Heart left ventricle (tissue), 16 donors: ENCODE measurements around the gene DIAPH2. TPM values are rescaled to one million over a fixed set of nuclear protein-coding genes. Genes with fewer than 3 reads are reported as not detected.

Experiments
- ATAC-seq, 4 donors: fragments of 200-7000 bp; cut with Tn5 transposase; one replicate each; pipeline ENCODE4 v1.9.1; 2020 to 2022; ENCODE audit warnings: moderate library complexity in 4 of 4, mild to moderate bottlenecking in 3 of 4, moderate number of reproducible peaks in 1 of 4
- DNase-seq, 5 donors: peaks; one replicate each; pipeline ENCODE4 v3.0.0-alpha.2; 2020
- H3K27ac ChIP-seq, 12 donors: fragments of 200-600 bp; sonication (generic) in 4 of 12; one replicate each; pipeline versions ENCODE4 v1.5.0 to v1.8.0; 2016 to 2022; ENCODE audit warnings: mild to moderate bottlenecking in 2 of 12
- H3K27me3 ChIP-seq, 9 donors: fragments of 200-600 bp; sonication (generic) in 2 of 9; one replicate each; pipeline versions ENCODE4 v1.5.1 to v1.8.0; 2016 to 2022; ENCODE audit warnings: mild to moderate bottlenecking in 3 of 9
- H3K36me3 ChIP-seq, 9 donors: fragments of 200-600 bp; sonication (generic) in 2 of 9; one replicate each; pipeline versions ENCODE4 v1.5.0 to v1.8.0; 2018 to 2022; ENCODE audit warnings: mild to moderate bottlenecking in 2 of 9
- H3K4me1 ChIP-seq, 12 donors: fragments of 200-600 bp; sonication (generic) in 4 of 12; one replicate each; pipeline versions ENCODE4 v1.5.0 to v1.8.0; 2016 to 2022; ENCODE audit warnings: mild to moderate bottlenecking in 3 of 12
- H3K4me3 ChIP-seq, 12 donors: fragments of 200-600 bp; sonication (generic) in 4 of 12; one replicate each; pipeline versions ENCODE4 v1.5.0 to v1.8.0; 2017 to 2022; ENCODE audit warnings: mild to moderate bottlenecking in 9 of 12, moderate library complexity in 4 of 12
- H3K9me3 ChIP-seq, 12 donors: fragments of 200-600 bp; sonication (generic) in 4 of 12; one replicate each; pipeline versions ENCODE4 v1.5.0 to v1.8.0; 2016 to 2022; ENCODE audit warnings: mild to moderate bottlenecking in 1 of 12
- POLR2A ChIP-seq, 2 donors: fragments of 450-650 bp; IDR thresholded peaks; one replicate each; pipeline ENCODE4 v1.6.1; 2017; ENCODE audit warnings: antibody characterized with exemption in 2 of 2, mild to moderate bottlenecking in 2 of 2, moderate library complexity in 2 of 2
- whole genome bisulfite sequencing, 4 donors: extraction: QIAGEN DNeasy Blood & Tissue Kit in 2 of 4; methylation state at CpG; one replicate each; pipeline versions ENCODE4 v1.1.5 to v1.1.7; 2013 to 2018; 5-methylcytosine and 5-hydroxymethylcytosine counted together
- intact Hi-C, 10 donors: fragments of 100-400 bp; cut with DNase I; formaldehyde crosslinking; loops; one replicate each; pipeline versions ENCODE4 v1.11.1 to v1.14.2; 2022
- polyA plus RNA-seq, 2 donors: library from polyadenylated mRNA; stranded (reverse); fragments of 200-250 nt; gene quantifications; one replicate each; pipeline ENCODE4 v1.2.3, GENCODE V29; 2013
- total RNA-seq, 9 donors: library from RNA; depleted of rRNA in 2 of 9; stranded (reverse); fragments of >200 nt in 2 of 9; fragmentation: NEBNext Ultra II Directional in 3 of 9; extraction: Animal tissue kit (Norgen Biotek cat#: 25700) in 3 of 9; gene quantifications; one replicate each; pipeline versions ENCODE4 v1.1.0 to v1.2.4, GENCODE V29; 2016 to 2023
- TF ChIP-seq, protein P1 (sequence below), 12 donors: fragments of 200-600 bp; sonication (generic) in 4 of 12; IDR thresholded peaks; one replicate each; pipeline versions ENCODE4 v1.5.0 to v1.8.0; 2018 to 2022; ENCODE audit warnings: antibody characterized with exemption in 12 of 12, mild to moderate bottlenecking in 5 of 12
- donor health status: ischemic (EF 13 %, LVEDD 7.1; RV severe dilation, severe dysfunction).
- donor health status: healthy with polysubstance abuse.
- donor health status: DM: no; HTN: yes; CAD: no.
- donor health status: DM: no; HTN: no; CAD: no.
- donor health status: ischemic (EF 25% LVEDD 6.9; RV normal size, moderate dysfunction).
- donor health status: ischemic (EF 25% LVEDD 5.7; RV mildly dilated, moderate dysfunction).
- donor health status: healthy.
- donor health status: DM: yes; HTN: yes; CAD: no.
- donor health status: ischemic (EF 35%, LVEDD 5.7; RV mildly dilated, moderate dysfunction).
- donor health status: nonischemic (EF 11% LVEDD 7.7; RV severe dilation, severe dysfunction).
- donor health status: DM: yes; HTN: yes; CAD: no.
- donor health status: PGD.
- donor health status: ischemic (EF 29% LVEDD 5.4; RV normal size, mild dysfunction).
- donor health status: nonischemic (EF 23%, LVEDD 6.1; RV moderate dilation, normal function).

Gene DIAPH2
- total and polyA plus RNA-seq, 11 donors: 3.7 to 18.8 (median 12.3) TPM

DNA sequence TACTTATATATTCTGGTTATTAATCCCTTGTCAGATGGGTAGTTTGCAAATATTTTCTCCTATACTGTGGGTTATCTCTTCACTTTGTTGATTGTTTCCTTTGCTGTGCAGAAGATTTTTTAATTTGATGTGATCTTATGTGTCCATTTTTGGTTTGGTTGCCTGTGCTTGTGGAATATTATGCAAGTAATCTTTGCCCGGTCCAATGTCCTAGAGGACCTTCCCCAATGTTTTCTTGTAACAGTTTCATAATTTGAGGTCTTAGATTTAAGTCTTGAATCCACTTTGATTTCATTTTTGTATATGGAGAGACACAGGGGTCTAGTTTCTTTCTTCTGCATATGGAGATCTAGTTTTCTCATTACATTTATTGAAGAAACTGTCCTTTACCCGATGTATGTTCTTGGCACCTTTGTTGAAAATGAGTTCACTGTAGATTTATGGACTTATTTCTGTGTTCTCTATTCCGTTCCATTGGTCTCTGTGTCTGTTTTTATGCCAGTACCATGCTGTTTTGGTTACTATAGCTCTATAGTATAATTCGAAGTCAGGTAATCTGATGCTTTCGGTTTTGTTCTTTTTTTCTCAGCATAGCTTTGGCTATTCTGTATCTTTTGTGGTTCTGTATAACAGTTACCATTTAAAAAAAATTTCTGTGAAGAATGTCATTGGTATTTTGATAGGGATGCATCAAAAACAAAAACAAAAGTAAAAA, 34.7 kb downstream of the DIAPH2 start:
- peaks cover 0 to 10% (median 0%) of the 10 kb centered on the region in 9 donors for H3K27me3 ChIP-seq
- peaks cover 0 to 7% (median 0%) of the 10 kb centered on the region in 12 donors for H3K9me3 ChIP-seq
- TF ChIP-seq, protein P1, sequence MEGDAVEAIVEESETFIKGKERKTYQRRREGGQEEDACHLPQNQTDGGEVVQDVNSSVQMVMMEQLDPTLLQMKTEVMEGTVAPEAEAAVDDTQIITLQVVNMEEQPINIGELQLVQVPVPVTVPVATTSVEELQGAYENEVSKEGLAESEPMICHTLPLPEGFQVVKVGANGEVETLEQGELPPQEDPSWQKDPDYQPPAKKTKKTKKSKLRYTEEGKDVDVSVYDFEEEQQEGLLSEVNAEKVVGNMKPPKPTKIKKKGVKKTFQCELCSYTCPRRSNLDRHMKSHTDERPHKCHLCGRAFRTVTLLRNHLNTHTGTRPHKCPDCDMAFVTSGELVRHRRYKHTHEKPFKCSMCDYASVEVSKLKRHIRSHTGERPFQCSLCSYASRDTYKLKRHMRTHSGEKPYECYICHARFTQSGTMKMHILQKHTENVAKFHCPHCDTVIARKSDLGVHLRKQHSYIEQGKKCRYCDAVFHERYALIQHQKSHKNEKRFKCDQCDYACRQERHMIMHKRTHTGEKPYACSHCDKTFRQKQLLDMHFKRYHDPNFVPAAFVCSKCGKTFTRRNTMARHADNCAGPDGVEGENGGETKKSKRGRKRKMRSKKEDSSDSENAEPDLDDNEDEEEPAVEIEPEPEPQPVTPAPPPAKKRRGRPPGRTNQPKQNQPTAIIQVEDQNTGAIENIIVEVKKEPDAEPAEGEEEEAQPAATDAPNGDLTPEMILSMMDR (IDR thresholded peaks at IDR 0.05): no peak
- no peak for TF ChIP-seq POLR2A (IDR thresholded peaks at IDR 0.05)
- DNase-seq (no peak), ATAC-seq (no peak)
- intact Hi-C loops: no loop called here
- peaks cover 0 to 11% (median 0%) of the 10 kb centered on the region in 12 donors for H3K4me1 ChIP-seq
- WGBS, 4 donors: 83 to 99% (median 93%) methylated on average over 5 of the region's 5 CpGs
- no peak overlapping the region for H3K4me3 ChIP-seq
- H3K27ac ChIP-seq: no peak overlapping the region
- no peaks in the 10 kb centered on the region for H3K36me3 ChIP-seq

DNA sequence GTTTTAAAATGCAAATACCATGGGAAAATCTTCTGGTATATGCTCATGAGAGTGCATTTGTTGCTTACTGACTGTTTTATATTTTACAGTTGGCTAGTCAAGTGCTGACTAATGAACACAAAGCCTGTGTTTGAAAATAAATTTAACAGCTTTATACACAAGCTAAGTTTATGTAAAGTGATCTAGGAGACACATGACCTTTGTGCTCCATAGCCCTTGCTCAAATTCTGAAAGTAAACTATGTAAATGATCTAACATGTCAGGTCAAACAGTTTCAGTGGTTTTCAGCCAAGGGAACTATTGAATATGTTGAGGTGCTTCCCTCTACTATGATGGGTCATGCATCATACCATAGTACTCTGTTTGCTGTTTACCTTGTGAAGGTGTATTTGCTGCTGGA, 36.7 kb downstream of the DIAPH2 start:
- Histone ChIP-seq H3K27ac (no peak overlapping the region), H3K4me3 (no peak overlapping the region), H3K4me1 (peaks cover 0 to 3% (median 0%) of the 10 kb centered on the region in 12 donors), H3K36me3 (no peaks in the 10 kb centered on the region), H3K9me3 (peaks cover 0 to 7% (median 0%) of the 10 kb centered on the region in 12 donors), H3K27me3 (peaks cover 0 to 8% (median 0%) of the 10 kb centered on the region in 9 donors)
- ATAC-seq (no peak), DNase-seq (no peak)
- TF ChIP-seq, protein P1 (IDR thresholded peaks at IDR 0.05): no peak
- no peak for TF ChIP-seq POLR2A (IDR thresholded peaks at IDR 0.05)
- intact Hi-C loops: no loop called here

DNA sequence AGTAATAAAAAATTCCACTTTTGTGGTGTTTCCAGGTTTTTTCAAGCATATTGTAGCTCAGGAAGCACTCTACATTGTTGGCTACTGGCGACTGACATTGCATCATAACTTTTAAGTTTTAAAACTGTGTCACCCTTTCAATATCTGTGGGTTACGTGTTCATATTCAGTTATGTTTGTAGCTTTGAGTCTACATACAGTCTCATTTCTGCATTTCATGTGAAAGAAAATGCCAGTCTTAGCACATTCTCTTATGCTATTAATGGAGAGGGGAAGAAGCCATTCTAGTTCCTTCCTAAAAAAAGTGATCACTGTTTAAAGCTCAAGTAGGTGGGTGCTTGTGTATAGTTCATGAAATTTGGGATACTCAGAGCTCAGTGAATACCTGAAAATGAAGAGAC, 38.1 kb downstream of the DIAPH2 start:
- peaks cover 0 to 3% (median 0%) of the 10 kb centered on the region in 12 donors for H3K4me1 ChIP-seq
- H3K36me3 ChIP-seq: no peaks in the 10 kb centered on the region
- peaks cover 0 to 3% (median 0%) of the 10 kb centered on the region in 9 donors for H3K27me3 ChIP-seq
- ATAC-seq (peak in 1 of 4 donors; percentile 38), DNase-seq (no peak)
- no peak overlapping the region for H3K4me3 ChIP-seq
- TF ChIP-seq POLR2A (IDR thresholded peaks at IDR 0.05): no peak
- TF ChIP-seq, protein P1 (IDR thresholded peaks at IDR 0.05): no peak
- WGBS, 4 donors: 76 to 95% (median 82%) methylated on average over 2 of the region's 2 CpGs
- intact Hi-C loops: no loop called here
- H3K27ac ChIP-seq: no peak overlapping the region
- H3K9me3 ChIP-seq: peaks cover 0 to 7% (median 0%) of the 10 kb centered on the region in 12 donors

DNA sequence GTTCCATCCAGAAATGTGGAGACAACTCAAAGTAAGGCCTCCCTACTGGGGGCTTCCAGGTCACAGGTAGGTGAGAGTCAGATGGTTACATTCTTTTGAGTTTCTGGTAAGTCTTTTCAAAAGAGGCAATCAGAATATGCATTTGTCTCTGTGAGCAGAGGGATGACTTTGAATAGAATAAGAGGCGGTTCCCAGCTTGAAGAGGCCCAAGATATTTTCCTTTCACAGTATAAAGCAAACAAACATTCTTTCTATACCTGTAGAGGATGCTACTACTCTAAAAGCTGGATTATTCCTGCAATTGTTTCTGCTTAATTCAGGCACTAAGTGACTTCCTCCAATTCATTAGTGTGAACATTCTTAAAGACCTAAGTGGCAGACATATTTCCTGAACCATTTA, 44.4 kb downstream of the DIAPH2 start:
- H3K27me3 ChIP-seq: peaks cover 0 to 9% (median 0%) of the 10 kb centered on the region in 9 donors
- no peaks in the 10 kb centered on the region for H3K9me3 ChIP-seq
- H3K4me3 ChIP-seq: no peak overlapping the region
- intact Hi-C loops: no loop called here
- TF ChIP-seq, protein P1 (IDR thresholded peaks at IDR 0.05): no peak
- TF ChIP-seq POLR2A (IDR thresholded peaks at IDR 0.05): no peak
- DNase-seq (no peak), ATAC-seq (no peak)
- WGBS, 4 donors: 13 to 79% (median 61%) methylated on average over 1 of the region's 1 CpG
- peaks cover 0 to 12% (median 0%) of the 10 kb centered on the region in 12 donors for H3K4me1 ChIP-seq
- no peaks in the 10 kb centered on the region for H3K36me3 ChIP-seq
- no peak overlapping the region for H3K27ac ChIP-seq
